Neural cell (in vitro differentiated cells): Measurements from ENCODE around the gene ACIN1. TPM values are rescaled to one million over a fixed set of nuclear protein-coding genes. Genes with fewer than 3 reads are reported as not detected.

Source experiments
- H2AFZ ChIP-seq: fragments of 200-600, 300-800 bp; sonication (generic), shearing (Covaris generic); 2 replicates; pipeline ENCODE4 v1.6.0; 2014; ENCODE audit warnings: low read depth, mild to moderate bottlenecking, antibody characterized with exemption, low read length, moderate library complexity
- H3F3A ChIP-seq: fragments of 200-600 bp; shearing (Covaris generic); 2 replicates; pipeline ENCODE4 v1.6.1; 2016; ENCODE audit warnings: mild to moderate bottlenecking, moderate library complexity, mixed read lengths, antibody characterized with exemption, low read length; ENCODE audit not compliant: insufficient read depth, poor library complexity, severe bottlenecking
- H3K27ac ChIP-seq: fragments of 200-600, 300-800 bp; sonication (generic), shearing (Covaris generic); 2 replicates; pipeline ENCODE4 v1.5.1; 2014; ENCODE audit warnings: mild to moderate bottlenecking, low read length, moderate library complexity
- H3K27me3 ChIP-seq: fragments of 300-800, 200-600 bp; sonication (generic), shearing (Covaris generic); 2 replicates; pipeline ENCODE4 v1.6.0; 2014; ENCODE audit warnings: mild to moderate bottlenecking, low read depth, low read length, moderate library complexity; ENCODE audit not compliant: insufficient read depth
- H3K36me3 ChIP-seq: fragments of 300-800, 200-600 bp; sonication (generic), shearing (Covaris generic); 2 replicates; pipeline ENCODE4 v1.5.1; 2014; ENCODE audit warnings: mild to moderate bottlenecking, antibody characterized with exemption, low read length, moderate library complexity; ENCODE audit not compliant: insufficient read depth
- H3K4me2 ChIP-seq: fragments of 300-800, 200-600 bp; sonication (generic), shearing (Covaris generic); 2 replicates; pipeline ENCODE4 v1.6.0; 2014; ENCODE audit warnings: mild to moderate bottlenecking, low read length
- H3K4me3 ChIP-seq: fragments of 300-800, 200-600 bp; sonication (generic), shearing (Covaris generic); 2 replicates; pipeline ENCODE4 v1.5.1; 2014; ENCODE audit warnings: mild to moderate bottlenecking, low read length, moderate library complexity
- H3K79me2 ChIP-seq: fragments of 200-600 bp; shearing (Covaris generic); replicated peaks from 2 replicates; pipeline ENCODE4 v1.6.0; 2014; ENCODE audit warnings: mild to moderate bottlenecking, low read length, moderate library complexity; ENCODE audit not compliant: insufficient read depth
- H3K9ac ChIP-seq: fragments of 300-800, 200-600 bp; sonication (generic), shearing (Covaris generic); 2 replicates; pipeline ENCODE4 v1.6.1; 2016; ENCODE audit warnings: mild to moderate bottlenecking, low read length, mixed read lengths
- H3K9me2 ChIP-seq: fragments of 200-600 bp; shearing (Covaris generic); 2 replicates; pipeline ENCODE4 v1.6.1; 2016; ENCODE audit warnings: mild to moderate bottlenecking, low read length, mixed read lengths; ENCODE audit not compliant: insufficient read depth
- H3K9me3 ChIP-seq: fragments of 200-600, 300-800 bp; sonication (generic), shearing (Covaris generic); 2 replicates; pipeline ENCODE4 v1.6.1; 2016; ENCODE audit warnings: mild to moderate bottlenecking, mixed run types, low read length, moderate library complexity, mixed read lengths
- H4K20me1 ChIP-seq: fragments of 200-600 bp; shearing (Covaris generic); 2 replicates; pipeline ENCODE4 v1.6.1; 2016; ENCODE audit warnings: mild to moderate bottlenecking, mixed run types; ENCODE audit not compliant: insufficient read depth
- EP300 ChIP-seq: fragments of 450-650 bp; conservative IDR thresholded peaks from 2 replicates; pipeline ENCODE4 v1.6.1; 2014; ENCODE audit warnings: antibody characterized with exemption, mild to moderate bottlenecking, moderate library complexity; ENCODE audit not compliant: poor library complexity, severe bottlenecking
- EZH2 ChIP-seq: fragments of 200-600, 300-800 bp; shearing (Covaris generic), sonication (generic); IDR thresholded peaks from 2 replicates; pipeline ENCODE4 v1.6.1; 2014; ENCODE audit warnings: antibody characterized with exemption, low read length, borderline replicate concordance, mild to moderate bottlenecking; ENCODE audit not compliant: insufficient read depth, poor library complexity, severe bottlenecking
- MXI1 ChIP-seq: fragments of 450-650 bp; conservative IDR thresholded peaks from 2 replicates; pipeline ENCODE4 v1.6.1; 2014; ENCODE audit warnings: antibody characterized with exemption, mild to moderate bottlenecking; ENCODE audit not compliant: poor library complexity, severe bottlenecking
- POLR2AphosphoS5 ChIP-seq: IDR thresholded peaks from 2 replicates; pipeline ENCODE4 v1.6.1; 2012
- SMC3 ChIP-seq: fragments of 450-650 bp; conservative IDR thresholded peaks from 2 replicates; pipeline ENCODE4 v1.6.1; 2014; ENCODE audit warnings: antibody characterized with exemption, mild to moderate bottlenecking, moderate library complexity; ENCODE audit not compliant: poor library complexity
- TAF1 ChIP-seq: IDR thresholded peaks from 2 replicates; pipeline ENCODE4 v1.6.1; 2012; ENCODE audit warnings: low read depth
- polyA plus RNA-seq: library from polyadenylated mRNA; depleted of rRNA; stranded (reverse); fragments of >200 nt; gene quantifications from 2 replicates; pipeline ENCODE4 v1.2.3, GENCODE V29; 2014
- TF ChIP-seq, protein P1 (sequence below): IDR thresholded peaks from 2 replicates; pipeline ENCODE4 v1.6.1; 2012; ENCODE audit warnings: borderline replicate concordance
- TF ChIP-seq, protein P2 (sequence below): fragments of 450-650 bp; IDR thresholded peaks from 2 replicates; pipeline ENCODE4 v1.5.1; 2014; ENCODE audit warnings: antibody characterized with exemption, mild to moderate bottlenecking, moderate library complexity; ENCODE audit not compliant: poor library complexity, severe bottlenecking

Gene ACIN1
- polyA plus RNA-seq, 1 donor from 2014 or later: 143 TPM

DNA sequence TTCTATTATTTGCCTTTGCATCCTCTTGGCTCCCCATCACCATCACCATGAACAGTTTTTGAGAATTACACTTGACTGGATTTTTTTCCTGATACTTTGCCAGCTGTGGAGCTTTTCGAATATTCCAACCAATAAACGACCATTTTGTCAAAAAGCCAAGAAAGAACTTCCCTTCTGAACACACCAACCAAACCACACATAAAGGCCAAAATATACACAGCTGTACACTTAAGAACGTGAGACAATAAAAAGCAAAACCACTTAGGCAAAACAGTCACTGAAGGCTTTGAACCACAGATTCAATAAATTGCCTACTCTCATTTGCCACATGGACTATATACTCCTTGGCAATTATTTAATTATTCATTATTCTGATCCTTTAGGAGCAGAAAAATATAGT, 86.1 kb downstream of the ACIN1 start:
- no peaks in the 10 kb centered on the region for H4K20me1 ChIP-seq
- H3K9me2 ChIP-seq: no peaks in the 10 kb centered on the region
- H3K36me3 ChIP-seq: no peaks in the 10 kb centered on the region
- peaks cover 4% of the 10 kb centered on the region for H3F3A ChIP-seq
- H3K9me3 ChIP-seq: no peaks in the 10 kb centered on the region
- H3K79me2 ChIP-seq: peaks cover 6% of the 10 kb centered on the region
- no peak for TF ChIP-seq MXI1
- TF ChIP-seq, protein P1, sequence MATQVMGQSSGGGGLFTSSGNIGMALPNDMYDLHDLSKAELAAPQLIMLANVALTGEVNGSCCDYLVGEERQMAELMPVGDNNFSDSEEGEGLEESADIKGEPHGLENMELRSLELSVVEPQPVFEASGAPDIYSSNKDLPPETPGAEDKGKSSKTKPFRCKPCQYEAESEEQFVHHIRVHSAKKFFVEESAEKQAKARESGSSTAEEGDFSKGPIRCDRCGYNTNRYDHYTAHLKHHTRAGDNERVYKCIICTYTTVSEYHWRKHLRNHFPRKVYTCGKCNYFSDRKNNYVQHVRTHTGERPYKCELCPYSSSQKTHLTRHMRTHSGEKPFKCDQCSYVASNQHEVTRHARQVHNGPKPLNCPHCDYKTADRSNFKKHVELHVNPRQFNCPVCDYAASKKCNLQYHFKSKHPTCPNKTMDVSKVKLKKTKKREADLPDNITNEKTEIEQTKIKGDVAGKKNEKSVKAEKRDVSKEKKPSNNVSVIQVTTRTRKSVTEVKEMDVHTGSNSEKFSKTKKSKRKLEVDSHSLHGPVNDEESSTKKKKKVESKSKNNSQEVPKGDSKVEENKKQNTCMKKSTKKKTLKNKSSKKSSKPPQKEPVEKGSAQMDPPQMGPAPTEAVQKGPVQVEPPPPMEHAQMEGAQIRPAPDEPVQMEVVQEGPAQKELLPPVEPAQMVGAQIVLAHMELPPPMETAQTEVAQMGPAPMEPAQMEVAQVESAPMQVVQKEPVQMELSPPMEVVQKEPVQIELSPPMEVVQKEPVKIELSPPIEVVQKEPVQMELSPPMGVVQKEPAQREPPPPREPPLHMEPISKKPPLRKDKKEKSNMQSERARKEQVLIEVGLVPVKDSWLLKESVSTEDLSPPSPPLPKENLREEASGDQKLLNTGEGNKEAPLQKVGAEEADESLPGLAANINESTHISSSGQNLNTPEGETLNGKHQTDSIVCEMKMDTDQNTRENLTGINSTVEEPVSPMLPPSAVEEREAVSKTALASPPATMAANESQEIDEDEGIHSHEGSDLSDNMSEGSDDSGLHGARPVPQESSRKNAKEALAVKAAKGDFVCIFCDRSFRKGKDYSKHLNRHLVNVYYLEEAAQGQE: no peak
- TF ChIP-seq SMC3: no peak
- no peak for TF ChIP-seq EZH2
- no peak for TF ChIP-seq TAF1
- TF ChIP-seq EP300: no peak
- TF ChIP-seq, protein P2, sequence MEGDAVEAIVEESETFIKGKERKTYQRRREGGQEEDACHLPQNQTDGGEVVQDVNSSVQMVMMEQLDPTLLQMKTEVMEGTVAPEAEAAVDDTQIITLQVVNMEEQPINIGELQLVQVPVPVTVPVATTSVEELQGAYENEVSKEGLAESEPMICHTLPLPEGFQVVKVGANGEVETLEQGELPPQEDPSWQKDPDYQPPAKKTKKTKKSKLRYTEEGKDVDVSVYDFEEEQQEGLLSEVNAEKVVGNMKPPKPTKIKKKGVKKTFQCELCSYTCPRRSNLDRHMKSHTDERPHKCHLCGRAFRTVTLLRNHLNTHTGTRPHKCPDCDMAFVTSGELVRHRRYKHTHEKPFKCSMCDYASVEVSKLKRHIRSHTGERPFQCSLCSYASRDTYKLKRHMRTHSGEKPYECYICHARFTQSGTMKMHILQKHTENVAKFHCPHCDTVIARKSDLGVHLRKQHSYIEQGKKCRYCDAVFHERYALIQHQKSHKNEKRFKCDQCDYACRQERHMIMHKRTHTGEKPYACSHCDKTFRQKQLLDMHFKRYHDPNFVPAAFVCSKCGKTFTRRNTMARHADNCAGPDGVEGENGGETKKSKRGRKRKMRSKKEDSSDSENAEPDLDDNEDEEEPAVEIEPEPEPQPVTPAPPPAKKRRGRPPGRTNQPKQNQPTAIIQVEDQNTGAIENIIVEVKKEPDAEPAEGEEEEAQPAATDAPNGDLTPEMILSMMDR: no peak
- TF ChIP-seq POLR2AphosphoS5: no peak
- no peak overlapping the region for H3K9ac ChIP-seq
- H3K4me3 ChIP-seq: no peak overlapping the region
- no peaks in the 10 kb centered on the region for H3K27me3 ChIP-seq
- no peak overlapping the region for H2AFZ ChIP-seq
- H3K27ac ChIP-seq: no peak overlapping the region
- H3K4me2 ChIP-seq: no peak overlapping the region

Other genes with a start within 250 kb of the ACIN1 start
- 0.22 and 1.1 TPM in 2 replicates for gene LRP10, start 223.4 kb downstream of the ACIN1 start, polyA plus RNA-seq
- 28.6 and 31.1 TPM in 2 replicates for gene REM2, start 211.9 kb downstream of the ACIN1 start, polyA plus RNA-seq
- gene RBM23, start 176.0 kb downstream of the ACIN1 start, polyA plus RNA-seq: 83.7 and 96.7 TPM in 2 replicates
- 102 and 114 TPM in 2 replicates for gene PRMT5, start 165.8 kb downstream of the ACIN1 start, polyA plus RNA-seq
- 3.2 and 12.1 TPM in 2 replicates for gene HAUS4, start 138.0 kb downstream of the ACIN1 start, polyA plus RNA-seq
- 0.52 and 1.9 TPM in 2 replicates for gene AJUBA, start 112.6 kb downstream of the ACIN1 start, polyA plus RNA-seq
- 4.7 and 7.1 TPM in 2 replicates for gene C14orf93, start 85.0 kb downstream of the ACIN1 start, polyA plus RNA-seq
- 147 and 168 TPM in 2 replicates for gene PSMB5, start 60.2 kb downstream of the ACIN1 start, polyA plus RNA-seq
- gene PSMB11, start 52.9 kb downstream of the ACIN1 start, polyA plus RNA-seq: not detected in 2 replicates
- gene CDH24, start 37.6 kb downstream of the ACIN1 start, polyA plus RNA-seq: 31.7 and 37.0 TPM in 2 replicates
- 23.3 and 26.4 TPM in 2 replicates for gene C14orf119, start 369 bp upstream of the ACIN1 start, polyA plus RNA-seq
- gene CIROP, start 9.9 kb upstream of the ACIN1 start, polyA plus RNA-seq: not detected in 2 replicates
- not detected in 2 replicates for gene CEBPE, start 24.1 kb upstream of the ACIN1 start, polyA plus RNA-seq
- 0.21 and 1.7 TPM in 2 replicates for gene SLC7A8, start 88.5 kb upstream of the ACIN1 start, polyA plus RNA-seq
- not detected in 2 replicates for gene RNF212B, start 142.8 kb upstream of the ACIN1 start, polyA plus RNA-seq
- gene HOMEZ, start 191.0 kb upstream of the ACIN1 start, polyA plus RNA-seq: 4.4 and 6.6 TPM in 2 replicates
- gene PPP1R3E, start 207.7 kb upstream of the ACIN1 start, polyA plus RNA-seq: 16.1 and 17.2 TPM in 2 replicates
- 35.8 and 50.8 TPM in 2 replicates for gene BCL2L2, start 211.7 kb upstream of the ACIN1 start, polyA plus RNA-seq
- gene PABPN1, start 226.3 kb upstream of the ACIN1 start, polyA plus RNA-seq: 431 and 532 TPM in 2 replicates